Stimulated activated CD4-positive, alpha-beta T cell treated with anti-CD3 and anti-CD28 coated beads, Interleukin-12 subunit alpha, Interleukin-12 subunit beta, amount 100 ng/mL, for 24 hours (primary cell): ENCODE results near the gene VAPB.

Source experiments
- DNase-seq, 2 experiments: peaks; one replicate each; pipeline ENCODE4 v3.0.0-alpha.2; 2020; ENCODE audit warnings: low read depth in 2 of 2

Gene VAPB

DNA sequence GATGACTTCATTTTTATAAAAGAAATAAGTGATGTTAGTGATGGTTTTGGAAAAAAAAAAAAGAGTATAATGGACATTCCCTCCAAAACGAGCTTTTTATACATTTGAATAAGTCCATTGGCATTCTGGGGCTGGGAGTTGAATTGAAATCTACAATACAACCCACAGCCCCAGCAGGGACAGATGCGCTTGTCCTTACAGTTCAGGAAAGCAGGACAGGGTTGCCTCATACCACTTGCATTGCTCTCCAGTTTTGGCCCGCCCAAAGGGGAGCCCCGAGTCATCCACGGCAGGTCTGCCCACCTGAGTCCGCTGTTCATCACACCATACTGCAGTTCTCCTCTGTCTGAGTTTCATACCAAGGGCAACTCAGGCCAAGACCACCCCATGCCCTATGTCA lies 46.2 kb downstream of the VAPB start:
- DNase-seq, result no peak

DNA sequence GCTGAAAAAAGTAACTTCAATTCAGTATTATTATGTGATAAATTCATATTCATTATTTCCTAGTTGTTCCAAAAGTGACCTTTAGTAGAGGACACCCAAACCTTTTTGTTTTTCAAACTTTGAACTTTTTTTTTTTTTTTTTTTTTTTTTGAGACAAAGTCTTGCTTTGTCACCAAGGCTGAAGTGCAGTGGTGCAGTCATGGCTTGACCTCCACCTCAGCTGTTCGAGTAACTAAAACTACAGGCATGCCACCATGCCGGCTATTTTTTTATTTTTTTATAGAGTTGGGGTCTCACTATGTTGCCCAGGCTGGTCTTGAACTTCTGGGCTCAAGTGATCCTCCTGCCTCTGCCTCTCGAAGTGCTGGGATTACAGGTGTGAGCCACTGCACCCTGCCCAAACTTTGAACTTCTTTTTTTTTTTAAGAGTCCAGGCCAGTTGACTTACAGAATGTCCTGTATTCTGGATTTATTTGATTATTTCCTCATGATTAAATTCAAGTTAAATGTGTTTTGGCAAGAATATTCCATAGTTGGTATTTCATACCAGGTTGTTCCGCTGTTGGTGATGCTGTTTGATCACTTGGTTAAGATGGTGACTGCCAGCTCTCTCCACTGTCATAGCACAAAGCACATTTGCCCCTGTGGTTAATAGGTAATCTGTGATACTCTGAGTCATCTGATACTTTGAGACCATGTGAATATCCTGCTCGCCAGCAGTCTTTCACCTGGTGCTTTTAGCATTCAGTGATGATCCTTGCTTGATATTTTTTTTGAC lies 48.0 kb downstream of the VAPB start:
- DNase-seq, result no peak

DNA sequence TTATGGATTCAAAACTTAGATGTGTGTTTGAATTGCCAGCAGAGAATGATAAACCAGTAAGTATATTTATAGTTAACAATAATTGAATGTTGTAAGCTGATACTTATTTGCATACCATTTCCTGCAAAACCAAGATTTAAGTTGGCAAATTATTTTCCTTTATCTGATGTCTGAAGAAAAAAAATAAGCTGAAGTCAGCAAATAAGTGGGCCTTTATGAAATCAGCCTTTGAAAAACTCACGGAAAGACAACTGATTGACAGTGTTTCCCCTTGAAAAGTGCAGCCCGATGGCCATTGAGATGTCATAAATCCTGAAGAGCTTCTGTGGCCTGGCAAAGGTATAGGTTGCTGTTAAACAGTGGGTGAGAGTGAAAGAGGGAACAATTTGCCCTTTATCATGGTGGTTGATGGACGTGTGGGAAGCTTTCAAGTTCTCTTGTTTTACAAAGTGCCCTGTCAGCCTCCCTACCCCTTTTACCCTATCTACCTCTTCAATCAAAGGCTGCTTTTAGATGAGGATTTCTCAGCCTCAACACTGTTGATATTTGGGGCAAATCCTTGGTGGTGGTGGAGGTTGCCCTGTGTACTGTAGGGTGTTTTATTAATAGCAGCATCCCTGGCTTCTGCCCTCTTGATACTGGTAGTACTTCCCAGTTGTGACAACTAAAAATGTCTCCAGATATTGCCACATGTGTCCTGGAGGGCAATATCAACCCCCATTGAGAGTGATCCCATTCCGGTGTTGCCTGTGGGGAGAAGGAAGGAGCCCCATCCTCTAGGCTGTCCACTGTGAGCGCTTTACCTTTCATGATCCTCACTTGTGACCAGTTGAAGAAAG lies 50.2 kb downstream of the VAPB start:
- DNase-seq, result no peak

DNA sequence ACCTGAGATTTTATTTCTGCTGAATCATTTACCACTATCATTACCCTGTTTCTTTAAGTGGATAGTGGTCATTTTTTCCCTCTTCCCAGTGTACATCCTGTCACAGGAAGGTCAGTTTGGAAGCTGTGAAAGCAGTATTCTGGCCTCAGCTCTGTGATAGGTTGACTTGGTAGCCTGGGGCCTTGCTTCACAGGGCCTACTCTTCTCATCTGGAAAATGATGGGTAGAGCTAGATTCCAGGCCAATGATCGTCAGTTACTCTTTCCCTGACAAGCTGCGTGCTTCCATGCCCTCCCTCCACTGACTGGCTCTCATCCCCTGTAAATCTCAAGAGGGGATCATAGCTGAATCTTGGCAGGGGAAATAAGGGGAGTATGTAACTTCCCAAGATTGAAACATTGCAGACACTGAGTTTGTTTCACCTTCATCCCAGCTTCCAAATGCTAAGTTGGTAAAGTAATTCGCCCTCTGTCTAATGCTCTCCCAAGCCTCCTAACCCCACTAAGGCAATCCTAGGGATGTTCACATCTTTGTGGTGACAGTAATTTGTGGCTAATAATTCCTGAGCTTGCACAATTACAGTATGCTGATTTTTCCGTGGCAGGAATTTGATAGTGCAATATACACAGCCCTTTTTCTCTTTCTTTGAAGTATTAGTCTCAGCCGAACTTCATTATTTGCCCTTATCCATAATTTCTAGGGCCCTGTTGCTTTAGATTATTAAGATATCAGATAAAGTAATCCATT lies 51.2 kb downstream of the VAPB start:
- DNase-seq, result no peak

DNA sequence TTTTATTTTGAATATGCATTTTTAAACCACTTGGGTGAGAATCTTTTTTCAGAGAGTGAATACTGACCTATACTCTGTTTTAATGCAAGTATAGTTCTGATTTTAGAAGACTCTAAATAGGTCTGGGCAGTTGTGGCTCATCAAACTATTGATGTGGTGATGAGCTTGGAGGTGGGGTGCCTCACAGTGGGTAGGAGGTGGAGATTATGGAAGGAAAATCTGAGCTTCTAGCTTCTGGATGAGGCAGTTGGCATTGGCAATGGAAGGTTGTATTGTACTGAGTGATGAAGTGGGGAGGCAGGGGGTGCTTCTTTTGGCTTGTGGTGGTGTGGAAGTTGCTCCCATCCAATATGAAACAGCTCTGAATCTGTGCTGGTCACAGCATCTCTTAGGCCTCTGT lies 52.7 kb downstream of the VAPB start:
- no peak for DNase-seq

DNA sequence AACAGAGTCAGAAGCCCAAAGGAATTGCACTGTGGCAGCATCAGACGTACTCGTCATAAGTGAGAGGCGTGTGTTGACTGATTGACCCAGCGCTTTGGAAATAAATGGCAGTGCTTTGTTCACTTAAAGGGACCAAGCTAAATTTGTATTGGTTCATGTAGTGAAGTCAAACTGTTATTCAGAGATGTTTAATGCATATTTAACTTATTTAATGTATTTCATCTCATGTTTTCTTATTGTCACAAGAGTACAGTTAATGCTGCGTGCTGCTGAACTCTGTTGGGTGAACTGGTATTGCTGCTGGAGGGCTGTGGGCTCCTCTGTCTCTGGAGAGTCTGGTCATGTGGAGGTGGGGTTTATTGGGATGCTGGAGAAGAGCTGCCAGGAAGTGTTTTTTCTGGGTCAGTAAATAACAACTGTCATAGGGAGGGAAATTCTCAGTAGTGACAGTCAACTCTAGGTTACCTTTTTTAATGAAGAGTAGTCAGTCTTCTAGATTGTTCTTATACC lies 55.8 kb downstream of the VAPB start:
- no peak for DNase-seq

DNA sequence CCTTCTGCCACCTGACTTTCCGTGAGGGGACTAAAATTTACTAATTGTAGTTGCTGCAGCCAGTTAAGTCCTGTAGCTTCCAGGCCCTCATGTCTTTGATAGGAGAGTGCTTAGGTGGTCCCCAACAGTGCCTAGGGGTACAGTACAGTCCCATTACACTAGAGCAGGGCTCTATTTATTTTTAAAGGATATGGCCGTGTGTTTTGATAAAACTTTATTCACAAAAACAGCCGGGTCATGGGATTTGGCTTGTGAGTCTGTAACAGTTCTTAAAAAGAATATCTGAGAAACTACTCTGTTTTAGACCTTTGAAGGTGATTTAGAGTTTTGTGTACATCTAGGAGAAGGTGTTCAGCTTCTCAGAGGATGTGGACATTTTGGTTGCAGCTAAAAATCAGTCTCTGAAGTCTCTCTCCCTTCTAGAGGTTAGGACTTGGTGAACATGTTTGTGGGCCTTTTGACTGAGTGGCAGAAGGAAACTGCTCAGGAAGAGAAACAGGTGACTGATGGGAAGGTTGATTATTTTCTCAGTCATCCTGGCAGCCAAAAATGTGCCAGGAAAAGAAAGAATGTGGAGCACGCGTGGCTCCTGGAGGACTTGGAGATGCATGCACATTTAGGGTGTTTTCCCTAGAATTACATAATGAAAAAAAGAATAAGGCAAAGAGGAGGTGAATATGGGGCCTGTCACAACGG lies 57.4 kb downstream of the VAPB start:
- no peak for DNase-seq

DNA sequence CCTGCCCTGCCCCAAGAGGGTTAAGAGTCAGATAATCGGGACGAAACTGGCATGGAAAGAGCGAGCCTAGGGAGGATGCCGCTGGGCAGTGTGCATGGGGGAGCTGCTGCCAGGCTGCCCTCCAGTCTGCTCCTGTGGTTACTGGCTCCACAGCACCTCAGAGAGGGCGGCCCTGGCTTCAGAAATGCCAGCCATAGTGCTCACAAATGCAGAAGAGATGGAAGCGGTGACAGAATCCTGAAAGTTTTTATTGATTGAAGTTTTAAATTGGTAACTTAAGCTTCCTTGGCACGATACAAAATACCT lies 57.9 kb downstream of the VAPB start:
- no peak for DNase-seq

DNA sequence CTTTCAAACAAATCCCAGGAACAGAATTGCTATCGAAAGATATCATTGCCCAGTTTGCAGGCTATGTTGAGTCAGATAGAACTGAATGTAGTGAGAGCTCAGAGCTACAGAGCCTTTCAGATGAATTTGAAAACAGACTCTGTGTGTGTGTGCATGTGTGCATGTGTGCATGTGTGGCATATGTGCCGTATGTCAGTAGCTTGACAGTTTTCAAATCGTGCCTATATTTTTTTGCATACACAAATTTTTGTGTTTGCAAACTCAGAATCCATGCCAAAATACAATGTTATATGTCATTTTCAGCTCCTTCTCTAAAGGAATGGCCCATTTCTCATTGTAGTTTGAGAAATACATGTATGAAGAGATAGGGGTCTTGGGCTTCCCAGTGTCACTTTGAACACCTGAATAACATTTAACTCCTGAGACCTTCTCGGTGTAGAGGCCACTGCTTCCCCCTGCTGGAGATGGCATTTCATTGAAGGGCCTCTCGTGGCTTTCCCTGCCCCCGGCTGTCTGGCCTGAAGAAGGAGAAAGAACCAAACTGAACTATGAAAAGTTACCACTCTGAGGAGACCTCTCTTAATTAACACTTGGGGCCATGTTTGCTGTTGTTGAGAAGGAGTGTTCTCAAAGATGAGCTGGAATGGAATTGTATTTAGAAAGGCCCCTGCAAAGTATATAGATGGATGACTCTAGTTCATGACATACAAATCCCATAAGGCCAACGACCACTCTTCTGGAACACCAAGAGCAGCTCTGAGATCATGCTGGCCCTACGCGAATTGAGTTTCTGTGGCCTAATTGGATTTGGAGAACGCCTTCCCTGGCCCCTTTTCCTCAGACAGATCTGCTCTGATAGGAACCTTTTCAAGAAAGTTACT lies 58.7 kb downstream of the VAPB start:
- peak in 1 of 2 experiments; percentile 31 for DNase-seq

DNA sequence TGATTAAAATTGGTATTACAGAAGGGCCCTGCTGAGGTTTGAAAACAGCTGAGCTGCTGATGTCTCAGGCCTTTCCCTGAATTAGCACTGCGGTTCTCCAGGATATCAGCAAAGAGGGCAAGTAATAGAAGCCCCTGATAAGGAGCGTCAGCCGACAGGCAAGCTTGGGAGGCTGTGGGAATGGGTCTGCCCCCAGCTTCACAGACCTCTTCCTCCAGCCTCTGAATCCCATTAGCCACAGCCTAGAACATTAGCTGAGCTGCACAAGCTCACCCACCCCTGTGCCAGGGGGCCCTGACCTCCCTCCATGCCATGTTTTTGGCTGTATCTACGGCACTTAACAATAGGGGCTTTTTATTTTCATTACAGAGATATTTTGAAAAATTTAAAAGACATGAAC lies 59.9 kb downstream of the VAPB start:
- no peak for DNase-seq

DNA sequence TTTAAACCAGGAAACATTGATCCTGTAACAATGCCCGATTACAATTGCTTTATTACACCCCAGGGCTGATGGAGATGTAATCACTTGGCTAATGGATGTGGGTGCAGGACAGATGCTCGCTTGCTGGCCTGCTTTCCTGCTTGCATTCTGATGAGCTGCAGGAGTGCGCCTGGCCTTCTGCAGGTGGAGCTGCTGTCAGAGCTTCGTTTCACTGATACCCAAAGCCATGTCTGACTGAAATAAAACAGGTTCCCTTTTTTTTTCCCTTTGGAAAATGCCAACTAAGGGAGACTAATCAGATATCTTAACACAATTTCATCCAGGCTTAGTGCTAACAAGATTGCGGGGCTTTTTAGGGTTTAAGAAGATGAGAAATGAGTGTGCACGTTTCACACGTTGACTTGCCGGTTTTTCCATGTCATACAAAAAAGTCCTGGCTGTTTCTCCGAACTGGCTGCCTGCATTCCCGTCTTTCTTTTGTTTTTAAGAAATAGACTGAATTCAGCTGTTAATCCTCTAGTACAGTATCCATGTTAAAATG lies 60.7 kb downstream of the VAPB start:
- no peak for DNase-seq

DNA sequence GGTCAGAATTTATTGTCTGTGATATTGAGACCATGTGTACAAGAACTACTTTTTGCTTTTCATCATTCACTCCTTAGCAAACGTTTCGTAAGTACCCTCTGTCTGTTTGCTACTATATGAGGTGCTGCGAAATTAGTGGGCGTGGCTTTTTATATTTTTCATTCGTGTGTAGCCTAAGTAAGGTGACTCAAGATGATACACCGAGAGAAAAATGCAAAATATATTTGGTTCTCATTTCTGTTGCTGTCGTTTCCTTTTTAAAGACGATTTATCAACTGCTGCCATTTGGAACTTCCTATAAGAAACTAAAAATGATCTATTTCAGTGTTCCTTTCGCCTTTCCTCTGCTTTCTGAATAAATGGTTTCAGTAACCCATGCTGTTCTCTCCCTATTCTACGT lies 61.2 kb downstream of the VAPB start:
- DNase-seq, result no peak

DNA sequence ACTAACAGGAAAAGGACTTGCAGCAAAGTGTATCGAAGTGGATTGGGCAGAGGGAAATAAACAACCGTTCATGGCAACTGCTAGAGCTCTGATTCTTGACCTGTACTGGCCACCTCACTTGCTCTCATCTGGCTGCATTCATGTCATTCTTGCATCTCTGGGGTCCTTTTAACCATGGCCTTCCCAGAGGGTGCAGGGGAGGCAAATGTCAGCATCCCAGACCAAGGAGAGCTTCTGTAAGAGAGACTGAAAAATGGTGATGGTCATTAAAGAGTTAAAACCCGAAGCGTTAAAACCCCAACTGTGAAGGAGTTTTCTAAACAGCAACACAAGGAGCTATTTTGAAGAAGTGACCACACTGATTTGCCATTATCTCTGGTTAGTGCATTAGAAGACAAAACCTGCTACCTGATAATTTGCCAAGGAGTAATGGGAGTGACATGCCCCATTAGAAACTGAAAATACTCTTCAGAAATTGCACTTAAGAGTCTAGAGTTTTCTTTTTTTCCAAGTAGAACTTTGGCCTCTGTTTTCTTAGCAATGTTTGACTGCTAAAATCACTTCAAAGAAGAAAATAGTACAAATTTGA lies 63.7 kb downstream of the VAPB start:
- DNase-seq, result no peak

DNA sequence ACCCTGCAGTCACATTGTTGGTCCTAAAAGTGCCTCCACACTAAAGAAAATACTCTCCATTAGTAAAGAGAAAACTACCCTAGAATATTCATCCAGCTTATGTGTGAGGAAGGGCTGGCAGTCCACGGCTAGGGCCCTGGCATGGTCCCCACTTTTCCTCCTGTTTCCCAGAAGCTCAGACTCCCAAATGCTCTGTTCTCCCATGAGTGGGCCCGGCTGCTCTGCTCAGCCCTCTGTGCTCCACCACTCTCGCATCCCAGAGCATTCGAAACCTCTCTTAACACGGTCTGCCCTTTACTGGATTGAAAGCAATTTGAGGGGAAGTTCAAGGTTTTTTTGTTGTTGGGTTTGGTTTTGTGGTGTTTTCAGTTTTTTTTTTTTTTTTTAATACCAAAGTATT lies 64.4 kb downstream of the VAPB start:
- DNase-seq, result no peak

DNA sequence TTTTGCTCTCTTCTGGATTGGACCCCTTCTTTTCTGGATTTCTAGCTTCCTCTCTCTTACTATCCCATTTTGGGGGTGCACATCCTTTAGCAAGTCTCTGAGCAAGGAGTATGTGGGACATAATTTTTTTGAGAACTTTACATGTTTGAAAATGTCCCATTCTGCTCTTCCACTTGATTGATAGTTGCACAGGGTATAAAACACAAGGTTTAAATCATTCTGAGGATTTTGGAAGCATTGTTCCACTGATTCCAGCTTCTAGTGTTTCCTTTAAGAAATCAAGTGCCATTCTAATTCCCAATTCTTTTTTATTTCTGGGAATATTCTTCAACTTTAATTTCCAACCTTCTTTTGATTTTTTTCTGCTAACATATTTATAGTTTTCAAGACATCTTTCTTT lies 65.4 kb downstream of the VAPB start:
- no peak for DNase-seq

DNA sequence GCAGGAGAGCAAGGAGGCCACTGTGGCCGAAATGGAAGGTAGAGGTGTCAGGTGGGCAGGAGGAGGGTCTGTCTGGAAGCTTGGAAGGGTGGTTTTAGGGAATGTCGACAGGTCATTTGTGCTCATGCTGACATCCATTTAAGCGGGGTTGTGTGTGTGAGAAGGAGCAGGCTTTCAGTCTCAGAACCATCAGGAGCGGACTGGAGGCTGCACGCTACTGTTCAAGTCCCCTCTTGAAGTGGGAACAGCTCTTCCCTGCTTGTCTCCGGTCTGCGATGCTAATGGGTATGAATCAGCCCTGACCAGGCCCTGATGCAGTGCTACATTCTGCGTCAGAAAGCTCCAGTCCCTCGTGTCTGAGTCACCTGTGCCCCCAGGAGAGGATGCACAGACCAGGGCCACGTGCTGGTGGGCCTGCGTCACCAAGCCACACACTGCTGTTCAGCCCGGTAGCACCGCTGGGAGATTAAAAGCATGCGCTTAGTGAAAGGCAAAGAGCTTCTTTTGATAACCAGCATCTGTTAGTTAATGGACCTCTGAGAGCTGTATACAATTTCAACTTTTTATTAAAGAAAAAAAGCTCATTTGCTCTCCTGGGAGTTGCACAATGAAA lies 68.2 kb downstream of the VAPB start:
- no peak for DNase-seq

DNA sequence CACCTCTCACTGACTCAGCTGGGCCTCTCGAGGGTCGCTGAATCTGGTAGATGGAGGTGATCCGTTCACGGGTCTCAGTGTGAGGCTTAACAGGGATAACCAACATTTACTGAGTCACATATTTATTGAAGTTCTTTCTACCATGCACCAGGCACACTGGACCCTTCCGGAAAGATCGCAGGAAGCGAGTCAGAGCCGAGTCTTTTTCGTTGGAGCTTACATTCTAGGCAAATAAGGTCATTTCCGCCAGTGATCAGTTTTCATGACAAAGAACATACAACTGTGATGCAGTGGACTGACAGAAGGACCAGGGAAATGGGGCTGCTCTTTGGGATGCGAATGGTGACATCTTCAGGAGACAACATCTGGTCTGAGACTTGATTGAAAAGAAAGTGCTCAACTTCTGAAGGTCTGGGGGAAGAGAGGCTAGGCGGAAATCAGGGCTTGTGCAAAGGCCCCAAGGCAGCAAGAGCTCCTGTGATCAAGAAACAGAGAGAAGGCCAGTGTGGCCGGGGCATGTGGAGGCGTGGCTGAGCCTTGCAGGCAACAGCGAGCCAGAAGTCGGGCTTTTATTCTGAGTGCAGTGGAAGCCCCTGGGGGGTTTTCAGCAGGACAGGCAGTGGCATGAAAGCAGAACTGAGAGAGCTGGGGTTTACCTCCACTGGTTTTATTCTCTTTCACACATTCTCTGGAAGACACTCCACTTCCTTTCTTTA lies 69.5 kb downstream of the VAPB start:
- no peak for DNase-seq

DNA sequence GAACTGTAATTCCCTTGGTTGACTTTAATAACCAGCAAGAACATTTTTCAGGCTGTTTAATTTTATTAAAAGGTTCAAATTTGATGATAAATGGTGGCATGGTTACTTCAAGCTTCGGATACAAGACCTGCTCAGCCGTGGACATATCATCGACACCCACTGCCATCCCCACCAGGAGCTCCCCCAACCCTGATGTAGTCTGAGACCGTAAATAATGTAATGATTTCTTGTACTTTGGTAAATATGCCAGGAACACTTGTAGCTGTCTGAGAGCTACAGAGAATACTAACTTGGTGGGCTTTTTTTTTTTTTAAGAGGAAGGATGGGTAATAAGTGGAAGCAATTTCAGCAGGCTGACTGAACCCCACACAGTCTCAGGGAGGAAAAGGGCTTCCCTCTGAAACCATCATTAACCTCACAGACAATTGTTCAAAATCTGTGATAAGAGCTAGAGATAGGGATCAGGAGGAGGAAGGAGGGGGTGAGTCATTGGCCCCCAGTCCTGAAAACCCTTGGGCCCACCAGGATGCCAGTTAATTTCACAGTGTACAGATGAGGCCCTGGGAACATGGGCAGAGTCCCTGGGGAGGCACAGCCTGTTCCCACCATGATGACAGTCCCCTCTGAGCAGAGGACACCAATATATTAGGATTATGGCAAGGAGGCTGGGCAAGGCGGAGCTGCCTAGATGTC lies 70.2 kb downstream of the VAPB start:
- no peak for DNase-seq

DNA sequence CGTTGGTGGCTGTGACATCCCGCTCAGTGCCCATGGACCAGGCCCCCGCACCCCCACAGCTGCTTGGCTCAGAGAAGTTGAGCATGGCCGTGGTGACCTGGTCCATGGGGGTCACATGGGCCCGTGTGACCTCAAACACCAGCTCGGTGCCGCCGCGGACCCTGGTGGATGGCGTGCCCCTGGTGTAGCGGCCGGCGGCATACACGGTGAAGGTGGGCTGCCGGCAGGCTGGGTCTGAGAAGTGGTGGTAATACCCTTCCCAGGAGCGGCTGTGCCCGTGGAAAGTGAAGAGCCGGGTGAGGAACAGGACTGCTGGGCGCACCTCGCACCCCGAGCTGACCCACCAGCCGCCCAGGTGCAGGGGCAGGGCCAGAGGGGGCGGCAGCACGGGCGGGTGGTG lies 72.1 kb downstream of the VAPB start:
- DNase-seq, result no peak
